ENCODE measurements around the gene CALN1. TPM values are rescaled to one million over a fixed set of nuclear protein-coding genes. Genes with fewer than 3 reads are reported as not detected.

CALN1 gene
- total RNA-seq, 1 experiment from 2014 or later, result 0.05 TPM

DNA sequence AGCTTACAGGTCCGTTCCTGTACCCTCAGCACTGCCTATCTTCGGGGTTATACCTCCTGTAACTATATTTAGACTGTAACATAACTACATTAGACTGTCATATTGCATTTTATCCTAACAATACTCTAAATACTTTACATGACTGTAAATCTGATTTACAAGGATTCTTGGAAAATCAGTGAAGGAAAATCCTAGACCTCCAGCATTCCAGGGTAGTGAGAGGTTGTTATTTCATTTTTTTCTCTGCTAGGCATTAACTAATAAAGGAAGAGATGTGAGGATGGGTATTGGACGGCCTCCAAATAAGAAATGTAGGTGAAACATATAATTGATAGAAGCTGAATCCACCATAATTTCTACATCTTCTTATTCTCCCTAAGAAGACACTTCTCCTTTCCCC lies 569.4 kb downstream of the CALN1 start:
- ATAC-seq (no peak), DNase-seq (ENCODE audit: low read depth, low spot score) (no peak)
- H3K27ac ChIP-seq (ENCODE audit: low read length), result no peak overlapping the region
- POLR2A ChIA-PET, result interaction anchor here (0.5 kb wide), 1 partner anchor 416 kb away, joined by 3 read pairs; no protein-coding TSS in a partner anchor
- no peaks in the 10 kb centered on the region for H3K4me1 ChIP-seq (ENCODE audit: control insufficient read depth, insufficient read depth, low read length)
- H3K27me3 ChIP-seq (ENCODE audit: control insufficient read depth, insufficient read depth, low read length), result 0 out of 2 replicates have a peak, but pooled peaks cover 2% of the 10 kb centered on the region
- TF ChIP-seq TCF7L2 (IDR thresholded peaks at IDR 0.05; ENCODE audit: low read depth, low read length), result no peak
- no TSS peak for BruUV-seq (replicated peaks)
- in situ Hi-C loops (cut with HindIII; ENCODE audit: low pct_unique_long_range_greater_than_20kb, low sequenced_read_pairs) (no loop called here), intact Hi-C loops (cut with micrococcal nuclease; ENCODE audit: unreplicated experiment) (no loop called here)
- no peaks in the 10 kb centered on the region for H3K36me3 ChIP-seq (ENCODE audit: control insufficient read depth, insufficient read depth, low read length)
- CTCF ChIA-PET, result no interaction called here
- H3K4me3 ChIP-seq (ENCODE audit: low read depth in 2 of 2, low read length in 2 of 2), result no peak overlapping the region
- H3K9me3 ChIP-seq (ENCODE audit: control insufficient read depth, insufficient read depth, low read depth, low read length), result no peaks in the 10 kb centered on the region

DNA sequence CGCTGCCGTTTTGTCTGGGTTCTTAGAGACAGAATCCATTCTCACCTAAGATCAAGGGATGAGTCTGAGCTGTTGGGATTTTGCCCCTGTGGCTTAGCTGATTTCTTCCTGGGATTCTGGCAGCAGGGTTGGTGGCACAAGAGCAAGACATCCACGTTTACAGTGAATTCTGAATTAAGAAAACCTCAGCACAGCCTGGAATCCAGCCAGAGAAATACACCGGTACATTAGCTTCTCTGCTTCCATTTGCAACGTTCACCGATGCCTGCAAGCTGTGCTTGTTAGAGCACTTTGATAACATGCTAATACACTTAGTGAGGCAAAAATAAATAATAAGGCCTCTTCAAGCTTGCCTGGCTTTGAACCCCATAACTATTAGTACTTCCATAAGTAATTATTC lies 569.8 kb downstream of the CALN1 start:
- 0 out of 2 replicates have a peak, but pooled peaks cover 2% of the 10 kb centered on the region for H3K27me3 ChIP-seq (ENCODE audit: control insufficient read depth, insufficient read depth, low read length)
- intact Hi-C loops (cut with micrococcal nuclease; ENCODE audit: unreplicated experiment) (no loop called here), in situ Hi-C loops (cut with HindIII; ENCODE audit: low pct_unique_long_range_greater_than_20kb, low sequenced_read_pairs) (no loop called here)
- DNase-seq (ENCODE audit: low read depth, low spot score) (no peak), ATAC-seq (no peak)
- no peak overlapping the region for H3K4me3 ChIP-seq (ENCODE audit: low read depth in 2 of 2, low read length in 2 of 2)
- H3K9me3 ChIP-seq (ENCODE audit: control insufficient read depth, insufficient read depth, low read depth, low read length), result no peaks in the 10 kb centered on the region
- H3K27ac ChIP-seq (ENCODE audit: low read length), result no peak overlapping the region
- POLR2A ChIA-PET, result interaction anchor here (0.5 kb wide), 1 partner anchor 415 kb away, joined by 3 read pairs; no protein-coding TSS in a partner anchor
- H3K4me1 ChIP-seq (ENCODE audit: control insufficient read depth, insufficient read depth, low read length), result no peaks in the 10 kb centered on the region
- CTCF ChIA-PET, result no interaction called here
- BruUV-seq (replicated peaks), result no TSS peak
- no peaks in the 10 kb centered on the region for H3K36me3 ChIP-seq (ENCODE audit: control insufficient read depth, insufficient read depth, low read length)
- TF ChIP-seq SIN3A (IDR thresholded peaks at IDR 0.05; ENCODE audit: borderline replicate concordance, insufficient read depth, low read depth, low read length) (no peak), TCF7L2 (IDR thresholded peaks at IDR 0.05; ENCODE audit: low read depth, low read length) (no peak), POLR2AphosphoS5 (IDR thresholded peaks at IDR 0.05; ENCODE audit: low read depth, low read length) (no peak)
- TF ChIP-seq, protein P1, sequence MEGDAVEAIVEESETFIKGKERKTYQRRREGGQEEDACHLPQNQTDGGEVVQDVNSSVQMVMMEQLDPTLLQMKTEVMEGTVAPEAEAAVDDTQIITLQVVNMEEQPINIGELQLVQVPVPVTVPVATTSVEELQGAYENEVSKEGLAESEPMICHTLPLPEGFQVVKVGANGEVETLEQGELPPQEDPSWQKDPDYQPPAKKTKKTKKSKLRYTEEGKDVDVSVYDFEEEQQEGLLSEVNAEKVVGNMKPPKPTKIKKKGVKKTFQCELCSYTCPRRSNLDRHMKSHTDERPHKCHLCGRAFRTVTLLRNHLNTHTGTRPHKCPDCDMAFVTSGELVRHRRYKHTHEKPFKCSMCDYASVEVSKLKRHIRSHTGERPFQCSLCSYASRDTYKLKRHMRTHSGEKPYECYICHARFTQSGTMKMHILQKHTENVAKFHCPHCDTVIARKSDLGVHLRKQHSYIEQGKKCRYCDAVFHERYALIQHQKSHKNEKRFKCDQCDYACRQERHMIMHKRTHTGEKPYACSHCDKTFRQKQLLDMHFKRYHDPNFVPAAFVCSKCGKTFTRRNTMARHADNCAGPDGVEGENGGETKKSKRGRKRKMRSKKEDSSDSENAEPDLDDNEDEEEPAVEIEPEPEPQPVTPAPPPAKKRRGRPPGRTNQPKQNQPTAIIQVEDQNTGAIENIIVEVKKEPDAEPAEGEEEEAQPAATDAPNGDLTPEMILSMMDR (IDR thresholded peaks at IDR 0.05), result no peak
- TF ChIP-seq, protein P2, sequence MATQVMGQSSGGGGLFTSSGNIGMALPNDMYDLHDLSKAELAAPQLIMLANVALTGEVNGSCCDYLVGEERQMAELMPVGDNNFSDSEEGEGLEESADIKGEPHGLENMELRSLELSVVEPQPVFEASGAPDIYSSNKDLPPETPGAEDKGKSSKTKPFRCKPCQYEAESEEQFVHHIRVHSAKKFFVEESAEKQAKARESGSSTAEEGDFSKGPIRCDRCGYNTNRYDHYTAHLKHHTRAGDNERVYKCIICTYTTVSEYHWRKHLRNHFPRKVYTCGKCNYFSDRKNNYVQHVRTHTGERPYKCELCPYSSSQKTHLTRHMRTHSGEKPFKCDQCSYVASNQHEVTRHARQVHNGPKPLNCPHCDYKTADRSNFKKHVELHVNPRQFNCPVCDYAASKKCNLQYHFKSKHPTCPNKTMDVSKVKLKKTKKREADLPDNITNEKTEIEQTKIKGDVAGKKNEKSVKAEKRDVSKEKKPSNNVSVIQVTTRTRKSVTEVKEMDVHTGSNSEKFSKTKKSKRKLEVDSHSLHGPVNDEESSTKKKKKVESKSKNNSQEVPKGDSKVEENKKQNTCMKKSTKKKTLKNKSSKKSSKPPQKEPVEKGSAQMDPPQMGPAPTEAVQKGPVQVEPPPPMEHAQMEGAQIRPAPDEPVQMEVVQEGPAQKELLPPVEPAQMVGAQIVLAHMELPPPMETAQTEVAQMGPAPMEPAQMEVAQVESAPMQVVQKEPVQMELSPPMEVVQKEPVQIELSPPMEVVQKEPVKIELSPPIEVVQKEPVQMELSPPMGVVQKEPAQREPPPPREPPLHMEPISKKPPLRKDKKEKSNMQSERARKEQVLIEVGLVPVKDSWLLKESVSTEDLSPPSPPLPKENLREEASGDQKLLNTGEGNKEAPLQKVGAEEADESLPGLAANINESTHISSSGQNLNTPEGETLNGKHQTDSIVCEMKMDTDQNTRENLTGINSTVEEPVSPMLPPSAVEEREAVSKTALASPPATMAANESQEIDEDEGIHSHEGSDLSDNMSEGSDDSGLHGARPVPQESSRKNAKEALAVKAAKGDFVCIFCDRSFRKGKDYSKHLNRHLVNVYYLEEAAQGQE (IDR thresholded peaks at IDR 0.05; ENCODE audit: insufficient read depth in 1 of 2, low read depth in 2 of 2, low read length in 1 of 2), result no peak

DNA sequence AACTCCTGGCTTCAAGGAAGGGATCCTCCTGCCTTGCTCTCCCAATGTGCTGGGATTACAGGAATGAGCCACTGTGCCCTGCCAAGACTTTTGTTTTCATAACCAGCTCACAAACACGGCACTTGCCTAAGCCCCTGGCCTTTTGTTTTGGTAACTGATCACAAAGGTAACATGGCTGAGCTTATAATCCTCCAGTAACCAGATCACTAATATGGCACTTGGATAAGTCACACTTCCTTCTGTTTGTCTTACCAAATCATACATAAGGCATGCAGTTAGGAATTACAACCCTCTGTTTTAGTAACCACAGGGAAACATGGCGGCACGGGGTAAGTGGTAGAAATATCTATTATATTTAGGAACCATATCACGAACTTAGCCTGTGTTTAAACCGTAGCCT lies 577.1 kb downstream of the CALN1 start:
- TF ChIP-seq, protein P2 (IDR thresholded peaks at IDR 0.05; ENCODE audit: insufficient read depth in 1 of 2, low read depth in 2 of 2, low read length in 1 of 2), result no peak
- no peak for TF ChIP-seq TCF7L2 (IDR thresholded peaks at IDR 0.05; ENCODE audit: low read depth, low read length)
- Histone ChIP-seq H3K27me3 (ENCODE audit: control insufficient read depth, insufficient read depth, low read length) (no peaks in the 10 kb centered on the region), H3K4me1 (ENCODE audit: control insufficient read depth, insufficient read depth, low read length) (no peaks in the 10 kb centered on the region), H3K36me3 (ENCODE audit: control insufficient read depth, insufficient read depth, low read length) (no peaks in the 10 kb centered on the region), H3K27ac (ENCODE audit: low read length) (no peak overlapping the region), H3K4me3 (ENCODE audit: low read depth in 2 of 2, low read length in 2 of 2) (no peak overlapping the region), H3K9me3 (ENCODE audit: control insufficient read depth, insufficient read depth, low read depth, low read length) (no peaks in the 10 kb centered on the region)
- no TSS peak for BruUV-seq (replicated peaks)
- DNase-seq (ENCODE audit: low read depth, low spot score) (no peak), ATAC-seq (no peak)
- ChIA-PET POLR2A (no interaction called here), CTCF (no interaction called here)
- intact Hi-C loops (cut with micrococcal nuclease; ENCODE audit: unreplicated experiment), result no loop called here
- in situ Hi-C loops (cut with HindIII; ENCODE audit: low pct_unique_long_range_greater_than_20kb, low sequenced_read_pairs), result no loop called here

All from Panc1 (cell line).